NT2/D1 (cell line): ENCODE results near the gene RPRD1A.
"Not testable (repeated sequence)": the region's sequence is repeated elsewhere in the genome, so short reads cannot be mapped to it uniquely, and the experiment has no call there.

Experiments
- DNase-seq: peaks from one replicate; pipeline ENCODE4 v3.0.0-alpha.2; 2011; ENCODE audit warnings: low read depth, low spot score
- H3K27me3 ChIP-seq: 2 replicates; pipeline ENCODE4 v1.6.0; 2011; ENCODE audit warnings: mild to moderate bottlenecking; ENCODE audit not compliant: insufficient read length, insufficient read depth
- H3K36me3 ChIP-seq: 2 replicates; pipeline ENCODE4 v1.6.1; 2011; ENCODE audit warnings: mild to moderate bottlenecking, low read length, mixed read lengths; ENCODE audit not compliant: insufficient read depth, insufficient read length
- H3K4me1 ChIP-seq: 2 replicates; pipeline ENCODE4 v1.5.1; 2011; ENCODE audit not compliant: insufficient read depth, insufficient read length
- H3K4me3 ChIP-seq: 2 replicates; pipeline ENCODE4 v1.5.1; 2011; ENCODE audit warnings: low read depth; ENCODE audit not compliant: insufficient read length
- H3K9ac ChIP-seq: 2 replicates; pipeline ENCODE4 v1.6.0; 2011; ENCODE audit warnings: low read depth; ENCODE audit not compliant: insufficient read length
- H3K9me3 ChIP-seq: 2 replicates; pipeline ENCODE4 v1.5.1; 2011; ENCODE audit warnings: mild to moderate bottlenecking, low read length; ENCODE audit not compliant: insufficient read depth
- SUZ12 ChIP-seq: IDR thresholded peaks from 2 replicates; pipeline ENCODE4 v1.6.1; 2011; ENCODE audit not compliant: insufficient read length, insufficient read depth; ENCODE audit errors: extremely low read depth
- YY1 ChIP-seq: IDR thresholded peaks from 2 replicates; pipeline ENCODE4 v1.6.1; 2011; ENCODE audit not compliant: insufficient read length, insufficient read depth
- ZNF274 ChIP-seq: IDR thresholded peaks from 2 replicates; pipeline ENCODE4 v1.6.1; 2011; ENCODE audit warnings: mild to moderate bottlenecking, low read depth, low read length

Gene RPRD1A

DNA sequence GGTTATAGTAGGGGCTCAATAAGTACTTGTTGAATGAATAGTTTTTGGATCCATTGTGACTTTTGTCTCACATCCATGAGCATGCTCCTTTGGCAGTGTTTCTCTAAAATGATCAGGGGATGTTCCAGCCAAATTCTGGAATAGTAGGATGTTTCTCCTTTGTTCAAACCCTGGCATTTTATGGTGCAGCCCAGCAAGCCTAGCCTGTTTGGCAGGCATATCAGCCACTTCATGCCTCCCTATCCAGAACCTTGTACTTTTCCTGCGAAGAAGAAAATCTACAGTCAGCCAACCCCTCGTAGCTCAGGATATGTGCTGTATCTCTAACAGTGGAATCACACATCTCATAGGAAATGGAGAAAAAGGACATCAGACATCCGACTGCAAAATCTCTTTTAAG lies 27.1 kb upstream of the RPRD1A start:
- no peaks in the 10 kb centered on the region for H3K4me1 ChIP-seq
- TF ChIP-seq ZNF274, result no peak

DNA sequence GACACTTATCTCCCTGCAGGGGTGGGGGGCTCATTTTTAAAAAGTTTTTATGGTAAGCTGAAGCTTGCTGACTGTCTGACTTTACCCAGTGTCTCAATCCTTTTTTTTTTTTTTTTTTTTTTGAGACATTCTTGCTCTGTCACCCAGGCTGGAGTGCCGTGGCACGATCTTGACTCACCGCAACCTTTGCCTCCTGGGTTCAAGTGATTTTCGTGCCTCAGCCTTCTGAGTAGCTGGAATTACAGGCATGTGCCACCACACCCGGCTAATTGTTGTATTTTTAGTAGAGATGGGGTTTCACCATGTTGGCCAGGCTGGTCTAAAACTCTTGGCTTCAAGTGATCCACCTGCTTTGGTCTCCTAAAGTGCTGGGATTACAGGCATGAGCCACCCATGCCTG lies 24.8 kb upstream of the RPRD1A start:
- H3K9me3 ChIP-seq, H3K4me3 ChIP-seq, H3K27me3 ChIP-seq, DNase-seq, H3K36me3 ChIP-seq, H3K9ac ChIP-seq, H3K4me1 ChIP-seq: not testable (repeated sequence)

More for the DNA sequence above, 27.1 kb upstream of the RPRD1A start:
- no peak for DNase-seq
- no peak overlapping the region for H3K9ac ChIP-seq
- no peaks in the 10 kb centered on the region for H3K27me3 ChIP-seq
- H3K9me3 ChIP-seq, result no peaks in the 10 kb centered on the region
- H3K4me3 ChIP-seq, result no peak overlapping the region
- H3K36me3 ChIP-seq, result no peaks in the 10 kb centered on the region

DNA sequence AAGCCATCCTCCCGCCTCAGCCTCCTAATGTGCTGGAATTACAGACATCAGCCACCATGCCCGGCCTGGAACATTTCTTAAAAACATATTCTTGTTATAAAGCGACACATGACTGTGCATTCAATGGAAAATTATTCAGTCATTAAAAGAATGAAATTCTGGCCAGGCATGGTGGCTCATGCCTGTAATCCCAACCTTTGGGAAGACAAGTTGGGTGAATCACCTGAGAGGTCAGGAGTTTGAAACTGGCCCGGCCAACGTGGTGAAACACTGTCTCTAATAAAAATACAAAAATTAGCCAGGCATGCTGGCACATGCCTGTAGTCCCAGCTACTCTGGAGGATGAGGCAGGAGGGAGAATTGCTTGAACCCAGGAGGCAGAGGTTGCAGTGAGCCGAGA lies 21.6 kb upstream of the RPRD1A start:
- DNase-seq, result no peak
- no peaks in the 10 kb centered on the region for H3K27me3 ChIP-seq
- no peaks in the 10 kb centered on the region for H3K36me3 ChIP-seq

DNA sequence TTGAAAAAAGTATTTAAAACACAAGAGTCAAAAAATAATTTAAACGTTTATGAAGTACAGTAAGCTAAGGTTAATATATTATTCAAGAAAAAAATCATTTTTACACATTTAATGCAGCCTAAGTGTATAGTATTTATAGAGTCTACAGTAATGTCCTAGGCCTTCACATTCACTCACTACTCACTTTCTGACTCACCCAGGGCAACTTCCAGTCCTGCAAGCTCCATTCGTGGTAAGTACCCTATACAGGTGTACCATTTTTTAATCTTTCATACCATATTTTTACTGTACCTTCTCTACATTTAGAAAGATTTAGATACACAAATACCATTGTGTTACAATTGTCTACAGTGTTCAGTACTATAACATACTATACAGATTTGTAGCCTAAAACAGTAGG lies 20.9 kb upstream of the RPRD1A start:
- H3K4me3 ChIP-seq, result no peak overlapping the region
- H3K9ac ChIP-seq, result no peak overlapping the region
- H3K4me1 ChIP-seq, result no peaks in the 10 kb centered on the region
- TF ChIP-seq ZNF274 (no peak), YY1 (no peak), SUZ12 (no peak)
- H3K27me3 ChIP-seq, result no peaks in the 10 kb centered on the region
- no peaks in the 10 kb centered on the region for H3K36me3 ChIP-seq
- no peak for DNase-seq
- no peaks in the 10 kb centered on the region for H3K9me3 ChIP-seq

More for the DNA sequence above, 21.6 kb upstream of the RPRD1A start:
- H3K9me3 ChIP-seq, result no peaks in the 10 kb centered on the region
- no peak overlapping the region for H3K4me3 ChIP-seq
- H3K4me1 ChIP-seq, result no peaks in the 10 kb centered on the region
- no peak overlapping the region for H3K9ac ChIP-seq
- TF ChIP-seq ZNF274 (no peak), SUZ12 (no peak), YY1 (no peak)

DNA sequence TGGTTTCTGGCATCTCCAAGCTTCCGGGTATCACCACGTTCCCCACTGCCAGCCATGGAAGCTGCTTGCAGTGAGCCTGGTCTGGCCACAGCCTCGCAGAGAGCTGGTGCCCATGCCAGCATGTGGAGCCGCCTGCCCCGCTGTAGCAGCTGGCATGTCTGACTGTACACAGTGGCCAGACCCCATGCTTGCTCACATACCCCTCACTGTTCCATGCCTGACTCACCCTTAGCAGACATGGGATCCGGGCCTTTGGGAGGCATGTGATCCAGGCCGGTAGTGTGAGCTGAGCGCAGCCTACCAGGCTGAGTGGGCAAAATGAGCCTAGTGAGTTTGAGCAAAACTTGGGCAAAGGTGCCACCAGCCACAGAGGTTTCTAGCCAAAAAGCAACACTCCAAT lies 18.8 kb upstream of the RPRD1A start:
- DNase-seq, result no peak
- no peaks in the 10 kb centered on the region for H3K27me3 ChIP-seq
- H3K4me1 ChIP-seq, result no peaks in the 10 kb centered on the region
- no peak overlapping the region for H3K4me3 ChIP-seq
- TF ChIP-seq YY1 (no peak), SUZ12 (no peak), ZNF274 (no peak)
- H3K9me3 ChIP-seq, result no peaks in the 10 kb centered on the region
- H3K9ac ChIP-seq, result no peak overlapping the region
- no peaks in the 10 kb centered on the region for H3K36me3 ChIP-seq

DNA sequence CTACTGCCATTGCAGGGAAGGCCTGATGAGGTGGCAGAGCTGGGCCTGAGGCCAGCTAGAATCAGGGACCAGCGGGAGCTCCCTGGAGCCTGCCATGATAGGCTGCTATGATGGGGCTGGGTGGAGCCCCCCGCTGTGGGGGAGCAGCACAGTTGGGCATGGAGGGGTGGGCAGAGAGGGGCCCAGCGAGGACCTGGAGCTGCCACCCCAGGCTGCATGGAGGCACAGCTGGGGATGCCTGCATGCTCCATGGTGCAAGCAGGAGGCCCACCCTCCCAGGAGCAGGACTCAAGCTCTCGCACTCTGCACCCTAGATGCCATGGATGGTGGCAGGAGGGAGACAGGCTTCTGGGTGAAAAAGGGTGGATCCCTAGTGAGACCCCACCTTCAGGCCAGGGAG lies 17.8 kb upstream of the RPRD1A start:
- H3K4me3 ChIP-seq, result no peak overlapping the region
- H3K27me3 ChIP-seq, result no peaks in the 10 kb centered on the region
- TF ChIP-seq ZNF274 (no peak), SUZ12 (no peak), YY1 (no peak)
- H3K9ac ChIP-seq, result no peak overlapping the region
- no peak for DNase-seq
- 0 out of 2 replicates have a peak, but pooled peaks cover under 1% of the 10 kb centered on the region for H3K9me3 ChIP-seq
- no peaks in the 10 kb centered on the region for H3K4me1 ChIP-seq
- no peaks in the 10 kb centered on the region for H3K36me3 ChIP-seq

DNA sequence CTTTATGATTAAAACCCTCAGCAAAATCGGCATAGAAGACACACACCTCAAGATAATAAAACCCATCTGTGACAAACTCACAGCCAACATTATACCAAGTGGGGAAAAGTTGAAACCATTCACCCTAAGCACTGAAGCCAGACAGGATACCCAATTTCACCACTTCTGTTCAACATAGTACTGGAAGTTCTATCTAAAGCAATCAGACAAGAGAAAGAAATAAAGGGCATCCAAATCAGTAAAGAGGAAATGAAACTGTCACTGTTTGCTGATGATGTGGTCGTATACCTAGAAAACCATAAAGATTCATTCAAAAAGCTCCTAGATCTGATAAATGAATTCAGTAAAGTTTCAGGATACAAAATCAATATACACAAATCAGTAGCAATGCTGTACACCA lies 16.4 kb upstream of the RPRD1A start:
- H3K4me3 ChIP-seq, result no peak overlapping the region
- no peak for DNase-seq
- no peak overlapping the region for H3K9ac ChIP-seq
- H3K36me3 ChIP-seq, result no peaks in the 10 kb centered on the region
- peaks cover 6% of the 10 kb centered on the region; the same call in 1 of the 2 replicates for H3K9me3 ChIP-seq
- H3K27me3 ChIP-seq, result no peaks in the 10 kb centered on the region
- H3K4me1 ChIP-seq, result no peaks in the 10 kb centered on the region
- TF ChIP-seq SUZ12 (no peak), ZNF274 (no peak)

DNA sequence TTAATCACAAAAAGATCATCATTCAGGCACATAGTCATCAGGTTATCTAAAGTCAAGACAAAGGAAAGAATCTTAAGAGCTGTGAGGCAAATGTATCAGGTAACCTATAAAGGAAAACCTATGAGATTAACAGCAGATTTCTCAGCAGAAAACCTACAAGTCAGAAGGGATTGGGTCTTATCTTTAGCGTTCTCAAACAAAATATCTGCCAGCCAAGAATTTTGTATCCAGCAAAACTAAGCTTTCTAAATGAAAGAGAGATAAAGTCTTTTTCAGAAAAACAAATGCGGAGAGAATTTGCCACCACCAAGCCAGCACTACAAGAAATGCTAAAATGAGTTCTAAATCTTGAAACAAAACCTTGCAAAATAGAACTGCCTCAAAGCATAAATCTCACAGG lies 13.8 kb upstream of the RPRD1A start:
- not testable (repeated sequence) for H3K36me3 ChIP-seq, DNase-seq, H3K4me3 ChIP-seq, H3K9ac ChIP-seq, H3K4me1 ChIP-seq, H3K9me3 ChIP-seq, H3K27me3 ChIP-seq
